ENCODE results near the gene DCBLD1. TPM values are rescaled to one million over a fixed set of nuclear protein-coding genes. Genes with fewer than 3 reads are reported as not detected.

Gene DCBLD1
- total and polyA plus RNA-seq, 2 donors (not counting 3 experiments of a cell fraction or from before 2014, with no cell fraction given): 30.2 to 44.3 TPM

DNA sequence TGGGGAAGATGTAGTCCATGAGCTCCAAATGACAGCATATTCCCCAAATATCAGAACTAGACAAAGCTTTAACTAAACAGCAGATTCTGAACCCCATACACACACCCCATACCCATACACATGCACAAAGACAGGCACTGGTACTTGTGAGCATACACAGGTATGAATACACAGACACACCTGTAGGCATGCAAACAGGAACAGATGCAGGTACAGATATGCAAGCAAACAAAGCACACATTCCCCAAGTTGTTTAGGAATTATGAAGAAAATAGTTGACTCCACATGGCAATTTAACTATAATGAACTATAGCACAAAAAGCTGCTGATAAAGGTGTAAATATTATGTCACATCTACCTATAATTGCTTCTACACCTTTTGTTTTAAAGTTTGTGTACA lies 103.2 kb downstream of the DCBLD1 start:
- H3K4me2 ChIP-seq (ENCODE audit: insufficient read depth, low read length): no peak overlapping the region
- dilution Hi-C loops (cut with MboI; ENCODE audit: extremely low pct_ligation_motif_present, low sequenced_read_pairs): no loop called here
- H4K20me1 ChIP-seq (replicated peaks; ENCODE audit: control insufficient read depth, extremely low read depth, insufficient read depth, low read length): no peaks in the 10 kb centered on the region
- no peaks in the 10 kb centered on the region for H3K9me1 ChIP-seq (replicated peaks; ENCODE audit: control insufficient read depth, extremely low read depth, insufficient read depth, low read length)
- no peaks in the 10 kb centered on the region for H3K9me3 ChIP-seq (replicated peaks; ENCODE audit: control insufficient read depth, insufficient read depth, low read length)
- POLR2A ChIA-PET: no interaction called here
- H3K9ac ChIP-seq (replicated peaks; ENCODE audit: extremely low read depth, insufficient read depth, low read length): no peak overlapping the region
- peaks cover 28% of the 10 kb centered on the region for H3K79me2 ChIP-seq (ENCODE audit: control insufficient read depth, insufficient read depth, low read length)
- peaks cover 2% of the 10 kb centered on the region in 2 experiments for H3K36me3 ChIP-seq (ENCODE audit: control insufficient read depth in 2 of 2, extremely low read depth in 1 of 2, insufficient read depth in 2 of 2, low read length in 2 of 2)
- TF ChIP-seq POLR2AphosphoS5 (IDR thresholded peaks at IDR 0.05; ENCODE audit: insufficient read depth, low read depth, low read length) (no peak), JUN (IDR thresholded peaks at IDR 0.05; ENCODE audit: borderline replicate concordance, insufficient read depth, insufficient read length, low read depth) (no peak), POLR2A (IDR thresholded peaks at IDR 0.05; ENCODE audit: low read depth, low read length) (no peak), FOS (IDR thresholded peaks at IDR 0.05; ENCODE audit: borderline replicate concordance, insufficient read depth, low read length) (no peak), GATA2 (IDR thresholded peaks at IDR 0.05; ENCODE audit: insufficient read depth, insufficient read length, low read depth, low read length) (no peak), CTCF (IDR thresholded peaks at IDR 0.05; ENCODE audit: extremely low read depth in 1 of 2, insufficient read depth in 1 of 2, low read depth in 1 of 2, low read length in 2 of 2) (no peak), MYC (IDR thresholded peaks at IDR 0.05; ENCODE audit: low read depth, low read length) (no peak), EZH2 (IDR thresholded peaks at IDR 0.05; ENCODE audit: borderline replicate concordance, low read depth, low read length, severe bottlenecking) (no peak)
- TF ChIP-seq, protein P1, sequence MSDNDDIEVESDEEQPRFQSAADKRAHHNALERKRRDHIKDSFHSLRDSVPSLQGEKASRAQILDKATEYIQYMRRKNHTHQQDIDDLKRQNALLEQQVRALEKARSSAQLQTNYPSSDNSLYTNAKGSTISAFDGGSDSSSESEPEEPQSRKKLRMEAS (IDR thresholded peaks at IDR 0.05; ENCODE audit: insufficient read depth, insufficient read length): no peak
- H2AFZ ChIP-seq (ENCODE audit: low read depth, low read length): no peak overlapping the region
- no peak for FAIRE-seq
- BruUV-seq (replicated peaks): no TSS peak
- CTCF ChIA-PET: interaction anchor here (1.1 to 1.2 kb wide), 3 partner anchors 18 to 92 kb away, joined by 3 to 7 read pairs (median 4); no protein-coding TSS in a partner anchor
- no peak overlapping the region for H3K4me3 ChIP-seq (replicated peaks in 1 of 3; ENCODE audit: insufficient read depth in 1 of 3, low read depth in 1 of 3, low read length in 3 of 3)
- intact Hi-C loops (cut with micrococcal nuclease): no loop called here
- no peak for DNase-seq (ENCODE audit: low read depth, low spot score)
- no peaks in the 10 kb centered on the region for H3K27me3 ChIP-seq (ENCODE audit: control insufficient read depth in 2 of 2, insufficient read depth in 2 of 2, low read length in 2 of 2)
- no peaks in the 10 kb centered on the region for H3K4me1 ChIP-seq (ENCODE audit: control insufficient read depth, extremely low read depth, insufficient read depth, low read length)
- no peak overlapping the region for H3K27ac ChIP-seq (ENCODE audit: insufficient read depth, low read depth, low read length)

All from endothelial cell of umbilical vein (primary cell).